GM19240 (cell line): ENCODE data around the gene RGL1.

Experiments used
- DNase-seq: peaks from one replicate; pipeline ENCODE4 v3.0.0; 2011; ENCODE audit warnings: low spot score; ENCODE audit not compliant: insufficient read length

The RGL1 gene

GRCh38 chr1:183864611-183865010 is 59.7 kb downstream of the RGL1 start:
- DNase-seq: no peak

- DNase-seq: no peak
Measured at GRCh38 chr1:183869230-183869629, 64.3 kb downstream of the RGL1 start.

DNA sequence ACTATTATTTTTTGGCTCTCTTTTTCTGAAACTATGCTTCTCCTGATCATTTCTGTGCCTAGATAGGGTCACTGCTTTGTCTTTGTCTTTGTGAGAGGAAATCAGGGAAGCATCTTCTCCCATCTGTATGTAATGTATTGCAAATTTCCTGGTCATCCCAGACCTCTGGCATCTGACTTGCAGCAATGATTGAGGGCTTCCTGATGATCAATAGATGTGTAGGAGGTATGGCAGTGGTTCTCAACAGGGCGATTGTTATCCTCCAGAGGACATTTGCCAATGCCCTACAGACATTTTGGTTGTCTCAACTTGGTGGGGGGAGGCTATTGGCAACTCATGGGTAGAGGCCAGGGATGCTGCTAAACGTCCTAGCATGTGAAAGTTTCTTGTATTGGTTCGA is 64.7 kb downstream of the RGL1 start:
- no peak for DNase-seq

- no peak for DNase-seq
Measured at GRCh38 chr1:183870351-183871077, 65.6 kb downstream of the RGL1 start.

DNA sequence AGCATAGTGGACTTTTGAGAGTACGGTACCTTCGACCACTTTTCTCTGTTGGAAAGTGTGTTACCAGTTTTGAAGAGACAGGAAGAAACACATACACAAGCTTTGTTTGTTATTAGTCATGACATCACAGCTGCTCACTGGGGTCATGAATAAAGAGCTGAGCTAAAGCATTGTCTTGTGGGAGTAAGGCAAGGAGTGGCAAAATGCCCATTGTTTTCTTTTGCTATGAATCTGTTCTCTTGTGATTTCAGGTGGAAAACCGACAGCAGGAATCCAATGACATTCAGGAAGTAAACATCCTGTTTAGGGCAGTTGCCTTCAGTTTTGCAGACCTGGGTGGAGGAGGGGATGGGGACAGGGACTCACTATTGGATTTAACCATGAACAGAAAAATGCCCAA is 66.2 kb downstream of the RGL1 start:
- DNase-seq: no peak

GRCh38 chr1:183871601-183872000 is 66.7 kb downstream of the RGL1 start:
- DNase-seq: no peak

GRCh38 chr1:183872403-183872802 is 67.5 kb downstream of the RGL1 start:
- DNase-seq: no peak

GRCh38 chr1:183873642-183874041 is 68.7 kb downstream of the RGL1 start:
- no peak for DNase-seq

GRCh38 chr1:183876309-183876708 is 71.4 kb downstream of the RGL1 start:
- DNase-seq: no peak

DNA sequence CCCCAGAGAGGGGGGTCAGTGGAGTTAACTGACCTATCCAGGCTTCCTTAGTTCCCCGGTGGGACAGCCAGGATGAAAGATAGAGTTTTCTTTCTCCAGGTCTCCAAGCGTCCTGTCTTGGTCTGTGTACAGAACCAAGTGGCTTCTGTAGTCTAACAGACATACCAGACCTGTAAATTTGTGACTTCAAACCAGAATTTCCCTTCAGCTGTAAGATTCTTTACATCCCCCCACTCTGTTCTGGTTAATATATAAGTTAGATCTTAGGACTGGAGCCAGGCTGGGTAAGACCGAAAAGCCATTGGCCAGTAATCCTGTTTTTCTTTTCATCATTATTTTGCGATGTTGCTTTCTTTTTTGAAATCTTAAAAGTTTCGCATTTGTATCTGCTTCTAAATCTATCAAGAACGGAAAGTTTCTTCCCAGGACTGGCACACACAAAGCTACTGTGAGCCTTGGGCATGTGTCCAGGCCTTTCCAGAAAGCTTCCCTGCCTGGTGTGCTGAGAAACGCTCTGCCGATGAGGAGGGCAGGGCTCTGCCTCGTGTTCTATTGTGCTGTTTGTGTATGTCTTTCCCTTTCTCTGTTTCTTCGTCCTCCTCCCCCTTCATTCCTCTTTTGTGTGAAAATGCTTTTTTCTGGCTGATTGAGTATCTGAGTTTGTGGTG is 72.3 kb downstream of the RGL1 start:
- DNase-seq: no peak

DNA sequence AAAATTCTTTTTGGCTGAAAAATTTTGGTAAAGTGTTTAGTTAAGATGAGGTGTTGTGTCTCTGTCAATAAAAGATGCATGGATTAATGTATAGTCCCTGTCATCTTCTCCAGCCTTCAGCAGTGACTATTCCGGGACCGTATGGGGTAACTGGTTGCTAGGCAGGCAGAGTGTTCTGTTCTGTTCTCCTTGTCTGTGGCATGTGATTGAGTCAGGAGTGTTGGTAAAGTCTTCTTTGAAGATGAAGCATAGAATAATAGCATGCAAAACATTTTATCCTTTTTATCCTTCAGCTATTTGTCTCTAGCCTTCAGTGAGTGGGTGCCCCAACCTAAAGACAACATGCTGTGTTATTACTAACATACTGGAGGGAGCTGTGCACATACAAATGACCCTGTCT is 74.6 kb downstream of the RGL1 start:
- DNase-seq: no peak

DNA sequence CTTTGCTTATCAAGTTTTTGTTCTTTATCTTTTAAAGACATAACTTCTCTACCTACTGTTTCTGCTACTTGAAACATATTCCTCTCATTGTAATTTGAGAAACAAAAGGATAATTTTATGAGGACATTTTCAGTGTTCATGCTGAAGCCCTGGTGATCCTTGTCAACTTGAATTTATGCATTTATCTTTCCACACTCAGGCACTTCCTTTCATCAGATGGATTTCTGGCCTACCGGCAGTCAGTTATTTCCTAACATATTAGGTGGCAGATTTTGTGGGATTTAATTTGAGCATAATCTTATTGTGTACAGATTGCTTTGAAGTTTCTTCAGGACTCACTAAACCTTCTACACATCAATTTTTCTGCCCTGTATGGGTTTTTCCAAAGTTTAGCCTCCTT is 75.0 kb downstream of the RGL1 start:
- DNase-seq: no peak

DNA sequence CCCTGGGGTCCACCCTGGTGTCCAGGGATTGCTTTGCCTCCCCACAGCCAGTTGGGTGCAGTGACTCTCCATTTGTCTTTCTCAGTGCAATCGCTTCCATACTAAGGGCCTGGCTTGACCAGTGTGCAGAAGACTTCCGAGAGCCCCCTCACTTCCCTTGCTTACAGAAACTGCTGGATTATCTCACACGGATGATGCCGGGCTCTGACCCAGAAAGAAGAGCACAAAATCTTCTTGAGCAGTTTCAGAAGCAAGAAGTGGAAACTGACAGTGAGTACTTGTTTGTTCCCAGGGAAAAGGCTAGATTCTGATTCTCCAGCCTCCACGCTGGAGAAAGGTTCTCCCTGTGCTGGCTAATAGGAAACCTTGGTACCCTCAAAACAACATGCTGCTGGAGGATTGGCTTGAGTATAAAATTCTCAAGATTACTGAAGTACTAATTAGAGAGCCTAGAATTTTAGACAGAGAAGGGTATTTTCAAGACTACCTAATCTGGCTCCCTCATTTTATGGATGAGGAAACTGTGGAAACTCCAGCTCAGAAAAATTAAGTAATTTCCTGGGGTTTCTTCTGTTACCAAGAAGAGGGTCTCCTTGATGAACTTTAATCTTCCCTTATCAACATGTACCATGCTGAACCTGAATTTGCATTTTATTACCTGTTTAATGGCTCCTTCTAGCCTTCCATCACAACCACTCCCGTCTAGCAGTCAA is 75.8 kb downstream of the RGL1 start:
- no peak for DNase-seq

DNA sequence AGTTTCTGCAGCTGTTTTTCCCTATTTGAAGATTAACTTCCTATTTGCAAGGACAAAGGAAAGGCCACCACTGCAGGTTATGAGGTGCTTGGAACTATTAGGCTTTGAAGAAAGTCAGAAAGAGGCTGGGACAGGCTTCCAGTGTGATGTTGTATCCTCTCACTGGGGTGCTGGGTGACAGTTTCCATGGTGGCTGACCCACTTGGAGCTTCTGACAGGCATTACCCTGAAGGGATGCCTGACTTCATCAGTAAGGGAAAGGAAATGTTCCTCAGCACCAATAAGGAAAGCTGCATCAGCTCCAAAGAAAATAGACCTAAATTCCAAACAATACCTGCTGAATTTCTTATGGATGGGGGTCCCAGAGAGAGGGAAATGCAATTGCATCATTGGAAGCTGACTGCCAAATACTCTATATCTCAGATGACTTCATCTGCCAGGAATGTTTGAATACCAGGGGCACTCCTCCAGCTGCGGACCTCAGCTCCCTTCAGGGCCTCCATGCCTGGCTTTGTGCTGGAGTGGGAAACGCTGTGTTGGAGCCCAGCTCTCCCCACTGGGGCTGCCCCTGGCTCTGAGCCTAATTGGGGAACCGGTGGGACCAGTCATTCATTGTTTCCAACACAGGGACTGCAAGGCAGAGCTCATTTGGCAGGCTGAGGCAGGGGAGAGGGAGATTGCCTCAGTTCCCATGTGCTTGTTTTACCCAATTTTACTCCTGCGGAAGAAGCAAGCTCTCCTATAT is 76.6 kb downstream of the RGL1 start:
- no peak for DNase-seq

DNA sequence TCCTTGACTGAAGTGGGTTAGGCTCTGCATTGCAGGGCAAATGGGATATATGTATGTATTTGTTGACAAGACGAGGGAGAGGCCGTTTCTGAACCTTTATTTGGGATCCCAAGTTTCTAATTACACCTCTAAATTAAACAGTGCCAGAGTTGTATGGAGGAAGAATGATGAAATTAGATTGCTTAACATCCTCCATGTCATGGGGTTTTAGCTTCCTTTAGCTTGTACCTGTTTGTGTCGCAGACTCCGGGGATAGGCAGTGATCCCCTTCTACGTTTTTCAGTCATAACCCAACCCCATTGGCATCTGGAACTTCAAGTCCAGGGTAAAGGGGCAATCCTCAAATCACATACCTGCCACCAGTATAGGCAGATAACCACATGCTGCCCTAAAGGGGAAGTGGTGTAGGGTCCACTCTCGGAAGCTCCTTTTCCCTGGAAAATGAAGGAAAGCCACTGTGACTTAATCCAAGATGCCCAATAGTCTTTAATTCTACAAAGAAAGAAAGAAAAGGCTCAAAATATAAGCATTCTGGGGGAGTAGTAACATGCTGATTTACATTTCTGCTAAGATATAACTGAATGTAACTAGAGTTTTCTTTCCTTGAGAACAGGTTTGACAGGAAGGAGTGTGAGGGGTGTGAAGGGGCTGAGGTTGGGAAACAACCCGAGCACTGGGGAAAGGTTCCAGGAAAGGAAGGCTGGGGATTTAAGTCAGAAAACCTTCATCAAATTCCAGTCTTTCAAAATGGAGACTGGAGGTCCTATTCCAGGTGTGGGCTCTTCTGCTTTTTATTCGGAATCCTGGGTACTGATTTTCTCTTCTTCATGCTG is 77.6 kb downstream of the RGL1 start:
- DNase-seq: no peak

DNA sequence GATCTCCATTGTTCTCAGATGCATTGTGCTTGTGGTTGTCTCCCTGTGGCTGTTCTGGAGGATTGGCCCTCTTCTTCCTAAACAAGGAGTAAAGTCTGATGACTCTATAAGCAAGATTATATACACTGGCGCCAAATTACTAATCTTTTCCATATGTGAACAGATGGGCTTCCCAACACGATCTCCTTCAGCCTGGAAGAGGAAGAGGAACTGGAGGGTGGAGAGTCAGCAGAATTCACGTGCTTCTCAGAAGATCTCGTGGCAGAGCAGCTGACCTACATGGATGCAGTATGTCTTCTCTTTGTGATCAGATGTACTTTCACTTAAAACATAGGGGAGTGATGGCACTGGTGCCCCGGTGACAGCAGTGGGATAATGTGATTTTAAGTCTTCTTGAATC is 78.7 kb downstream of the RGL1 start:
- no peak for DNase-seq

DNA sequence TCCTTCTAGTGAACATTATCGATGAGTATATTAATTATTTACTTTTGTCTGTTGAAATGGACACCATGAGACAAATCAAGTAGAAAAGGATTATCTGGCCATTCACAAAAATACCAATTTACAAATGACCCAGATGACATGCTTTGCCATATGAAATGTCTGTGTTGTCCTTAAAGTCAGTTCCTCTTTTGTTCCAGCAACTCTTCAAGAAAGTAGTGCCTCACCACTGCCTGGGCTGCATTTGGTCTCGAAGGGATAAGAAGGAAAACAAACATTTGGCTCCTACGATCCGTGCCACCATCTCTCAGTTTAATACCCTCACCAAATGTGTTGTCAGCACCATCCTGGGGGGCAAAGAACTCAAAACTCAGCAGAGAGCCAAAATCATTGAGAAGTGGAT is 79.6 kb downstream of the RGL1 start:
- DNase-seq: no peak

DNA sequence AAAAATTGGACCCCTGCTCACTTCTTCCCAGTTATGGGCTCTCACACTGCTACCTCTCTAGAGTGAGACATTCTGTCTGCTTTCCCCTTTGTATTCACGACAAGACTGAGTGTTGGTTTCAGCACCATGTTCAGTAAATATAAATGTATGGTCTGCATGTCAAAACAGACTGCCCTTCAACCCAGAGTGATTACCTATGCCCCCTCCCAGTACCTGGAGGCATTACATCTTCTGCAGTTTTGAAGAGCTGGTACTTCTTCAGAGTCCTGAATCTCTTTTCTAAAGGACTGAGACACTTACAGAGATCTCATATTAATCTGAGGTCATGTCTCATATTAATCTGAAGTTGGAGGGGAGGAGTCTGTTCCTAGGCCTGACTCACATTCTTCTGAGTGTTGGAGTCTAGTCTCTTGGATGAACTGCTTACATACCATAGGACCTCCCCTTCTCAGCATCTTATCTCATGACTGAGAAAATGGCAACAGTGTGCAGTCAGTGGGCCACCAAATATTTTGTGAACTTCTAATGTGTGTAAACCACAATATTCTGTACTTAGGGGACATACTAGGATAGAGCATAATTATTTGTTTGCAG is 80.3 kb downstream of the RGL1 start:
- DNase-seq: no peak

DNA sequence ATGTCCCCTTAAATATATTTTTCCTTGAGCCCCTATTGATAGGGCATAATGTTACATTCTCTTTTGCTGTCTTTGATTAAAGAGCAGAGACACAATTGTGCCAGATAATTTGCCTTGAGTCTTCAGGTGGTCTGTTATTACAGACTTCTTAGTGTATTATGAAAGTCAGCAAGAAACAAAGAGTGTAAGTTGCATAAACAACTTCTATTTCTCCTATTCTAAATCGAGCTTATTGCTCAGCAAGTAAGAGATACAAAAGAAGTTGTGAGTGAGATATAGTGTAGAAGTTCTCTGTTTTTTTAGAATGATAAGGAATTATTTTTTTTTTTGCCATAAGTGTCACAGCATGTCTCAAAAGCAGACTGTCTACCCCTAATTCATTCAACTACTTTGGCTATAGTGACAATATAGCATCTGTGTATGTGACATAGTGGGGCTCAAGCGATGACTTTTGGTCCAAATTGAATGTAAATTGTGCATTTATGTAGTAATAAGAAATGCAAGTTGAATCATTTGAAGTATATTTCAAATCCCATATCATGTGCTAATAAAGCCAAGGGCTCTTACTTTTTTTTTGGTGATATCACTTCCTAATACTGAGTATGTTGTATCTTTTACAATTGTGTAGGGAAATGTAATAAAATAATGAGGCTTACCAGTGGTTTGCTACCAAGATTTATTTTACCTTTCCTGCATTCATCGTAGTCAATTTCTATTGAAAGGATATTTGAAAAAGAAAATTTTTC is 81.3 kb downstream of the RGL1 start:
- DNase-seq: no peak

GRCh38 chr1:183886853-183887252 is 81.9 kb downstream of the RGL1 start:
- DNase-seq: no peak
